Breast epithelium (tissue), 3 donors: ENCODE data around the gene SH3BP4.

Experiments used
- CTCF ChIP-seq, 3 donors: fragments of 450-650 bp; IDR thresholded peaks; one replicate each; pipeline ENCODE4 v1.5.1; 2016 to 2017; ENCODE audit warnings: antibody characterized with exemption in 3 of 3, mild to moderate bottlenecking in 3 of 3, moderate library complexity in 3 of 3
- POLR2A ChIP-seq: fragments of 450-650 bp; IDR thresholded peaks from one replicate; pipeline ENCODE4 v1.6.1; 2016; ENCODE audit warnings: antibody characterized with exemption, mild to moderate bottlenecking, moderate library complexity
- POLR2AphosphoS5 ChIP-seq, 3 donors: sonication (generic); formaldehyde crosslinking; IDR thresholded peaks; one replicate each; pipeline ENCODE4 v1.6.1; 2017; ENCODE audit warnings: antibody characterized with exemption in 3 of 3

GRCh38 chr2:235095569-235095968 is 143.8 kb downstream of the SH3BP4 start:
- TF ChIP-seq CTCF (IDR thresholded peaks at IDR 0.05), result no peak
- no peak for TF ChIP-seq POLR2A
- TF ChIP-seq POLR2AphosphoS5 (IDR thresholded peaks at IDR 0.05), result no peak
